ENCODE data around the gene CGB1. TPM values are rescaled to one million over a fixed set of nuclear protein-coding genes. Genes with fewer than 3 reads are reported as not detected.

Gene CGB1
- total and polyA plus RNA-seq, 2 of the 13 experiments (the other 11 are each of a cell fraction or from before 2014, with no cell fraction given) = not detected

Small RNAs within 50 kb of the gene (microRNA-seq; reads per million reads assigned to microRNA genes)
- 1.0 reads per million for gene MIR6798

Small RNAs within 50 kb of the gene (small RNA-seq; reads per million reads assigned to genes)
- gene MIR6798 (ENCODE audit: insufficient read depth in 2 of 3, insufficient read length in 3 of 3, low read depth in 2 of 3, low replicate concordance in 1 of 3) (0 reads per million in 3 experiments), gene RN7SL708P (ENCODE audit: insufficient read depth in 2 of 3, insufficient read length in 3 of 3, low read depth in 2 of 3, low replicate concordance in 1 of 3) (0 reads per million in 3 experiments)

Other genes starting within 250 kb of the CGB1 start
- gene BCAT2, start 225.9 kb downstream of the CGB1 start, total RNA-seq (2016; rRNA removed; fragmentation: Illumina TruSeq; extraction: Trizol) = 2.3 and 2.5 TPM in 2 replicates
- 3.6 TPM in 2 replicates for gene BCAT2, start 225.9 kb downstream of the CGB1 start, polyA plus RNA-seq (2011; rRNA removed)
- gene HSD17B14, start 200.4 kb downstream of the CGB1 start, total RNA-seq (2016; rRNA removed; fragmentation: Illumina TruSeq; extraction: Trizol) = 0.53 and 0.58 TPM in 2 replicates
- gene HSD17B14, start 200.4 kb downstream of the CGB1 start, polyA plus RNA-seq (2011; rRNA removed) = 1.2 and 1.8 TPM in 2 replicates
- 4.3 and 6.0 TPM in 2 replicates for gene PLEKHA4, start 168.3 kb downstream of the CGB1 start, total RNA-seq (2016; rRNA removed; fragmentation: Illumina TruSeq; extraction: Trizol)
- 4.8 and 6.0 TPM in 2 replicates for gene PLEKHA4, start 168.3 kb downstream of the CGB1 start, polyA plus RNA-seq (2011; rRNA removed)
- gene PPP1R15A, start 164.5 kb downstream of the CGB1 start, total RNA-seq (2016; rRNA removed; fragmentation: Illumina TruSeq; extraction: Trizol) = 7.8 and 18.5 TPM in 2 replicates
- 15.2 and 15.6 TPM in 2 replicates for gene PPP1R15A, start 164.5 kb downstream of the CGB1 start, polyA plus RNA-seq (2011; rRNA removed)
- not detected in 2 replicates for gene TULP2, start 138.2 kb downstream of the CGB1 start, total RNA-seq (2016; rRNA removed; fragmentation: Illumina TruSeq; extraction: Trizol)
- 0.04 and 0.08 TPM in 2 replicates for gene TULP2, start 138.2 kb downstream of the CGB1 start, polyA plus RNA-seq (2011; rRNA removed)
- gene NUCB1, start 136.6 kb downstream of the CGB1 start, total RNA-seq (2016; rRNA removed; fragmentation: Illumina TruSeq; extraction: Trizol) = 34.3 and 82.3 TPM in 2 replicates
- 106 and 144 TPM in 2 replicates for gene NUCB1, start 136.6 kb downstream of the CGB1 start, polyA plus RNA-seq (2011; rRNA removed)
- gene DHDH, start 103.2 kb downstream of the CGB1 start, total RNA-seq (2016; rRNA removed; fragmentation: Illumina TruSeq; extraction: Trizol) = 0.13 and 0.29 TPM in 2 replicates
- 0.91 and 1.9 TPM in 2 replicates for gene DHDH, start 103.2 kb downstream of the CGB1 start, polyA plus RNA-seq (2011; rRNA removed)
- 167 and 176 TPM in 2 replicates for gene BAX, start 82.0 kb downstream of the CGB1 start, total RNA-seq (2016; rRNA removed; fragmentation: Illumina TruSeq; extraction: Trizol)
- gene BAX, start 82.0 kb downstream of the CGB1 start, polyA plus RNA-seq (2011; rRNA removed) = 139 and 164 TPM in 2 replicates
- gene FTL, start 71.6 kb downstream of the CGB1 start, total RNA-seq (2016; rRNA removed; fragmentation: Illumina TruSeq; extraction: Trizol) = 3,909 and 8,800 TPM in 2 replicates
- 2,513 and 2,721 TPM in 2 replicates for gene FTL, start 71.6 kb downstream of the CGB1 start, polyA plus RNA-seq (2011; rRNA removed)
- 16.4 and 18.4 TPM in 2 replicates for gene GYS1, start 43.6 kb downstream of the CGB1 start, total RNA-seq (2016; rRNA removed; fragmentation: Illumina TruSeq; extraction: Trizol)
- 34.3 and 42.1 TPM in 2 replicates for gene GYS1, start 43.6 kb downstream of the CGB1 start, polyA plus RNA-seq (2011; rRNA removed)
- 108 and 122 TPM in 2 replicates for gene RUVBL2, start 43.0 kb downstream of the CGB1 start, total RNA-seq (2016; rRNA removed; fragmentation: Illumina TruSeq; extraction: Trizol)
- 109 and 120 TPM in 2 replicates for gene RUVBL2, start 43.0 kb downstream of the CGB1 start, polyA plus RNA-seq (2011; rRNA removed)
- gene LHB, start 19.8 kb downstream of the CGB1 start, total RNA-seq (2016; rRNA removed; fragmentation: Illumina TruSeq; extraction: Trizol) = not detected in 2 replicates
- gene LHB, start 19.8 kb downstream of the CGB1 start, polyA plus RNA-seq (2011; rRNA removed) = 0.82 TPM in 1 of 2 replicates, not detected in the other
- not detected in 2 replicates for gene CGB3, start 12.6 kb downstream of the CGB1 start, total RNA-seq (2016; rRNA removed; fragmentation: Illumina TruSeq; extraction: Trizol)
- gene CGB3, start 12.6 kb downstream of the CGB1 start, polyA plus RNA-seq (2011; rRNA removed) = not detected in 2 replicates
- not detected in 2 replicates for gene CGB2, start 5.0 kb downstream of the CGB1 start, total RNA-seq (2016; rRNA removed; fragmentation: Illumina TruSeq; extraction: Trizol)
- gene CGB2, start 5.0 kb downstream of the CGB1 start, polyA plus RNA-seq (2011; rRNA removed) = not detected in 2 replicates
- gene CGB5, start 7.0 kb upstream of the CGB1 start, total RNA-seq (2016; rRNA removed; fragmentation: Illumina TruSeq; extraction: Trizol) = not detected in 2 replicates
- gene CGB5, start 7.0 kb upstream of the CGB1 start, polyA plus RNA-seq (2011; rRNA removed) = not detected in 2 replicates
- gene CGB8, start 12.2 kb upstream of the CGB1 start, total RNA-seq (2016; rRNA removed; fragmentation: Illumina TruSeq; extraction: Trizol) = not detected in 2 replicates
- not detected in 2 replicates for gene CGB8, start 12.2 kb upstream of the CGB1 start, polyA plus RNA-seq (2011; rRNA removed)
- not detected in 2 replicates for gene CGB7, start 20.9 kb upstream of the CGB1 start, total RNA-seq (2016; rRNA removed; fragmentation: Illumina TruSeq; extraction: Trizol)
- 0.07 and 0.08 TPM in 2 replicates for gene CGB7, start 20.9 kb upstream of the CGB1 start, polyA plus RNA-seq (2011; rRNA removed)
- not detected in 2 replicates for gene NTF4, start 27.9 kb upstream of the CGB1 start, total RNA-seq (2016; rRNA removed; fragmentation: Illumina TruSeq; extraction: Trizol)
- not detected in 2 replicates for gene NTF4, start 27.9 kb upstream of the CGB1 start, polyA plus RNA-seq (2011; rRNA removed)
- not detected in 2 replicates for gene KCNA7, start 35.8 kb upstream of the CGB1 start, total RNA-seq (2016; rRNA removed; fragmentation: Illumina TruSeq; extraction: Trizol)
- gene KCNA7, start 35.8 kb upstream of the CGB1 start, polyA plus RNA-seq (2011; rRNA removed) = not detected in 2 replicates
- gene SNRNP70, start 48.6 kb upstream of the CGB1 start, total RNA-seq (2016; rRNA removed; fragmentation: Illumina TruSeq; extraction: Trizol) = 85.9 and 150 TPM in 2 replicates
- gene SNRNP70, start 48.6 kb upstream of the CGB1 start, polyA plus RNA-seq (2011; rRNA removed) = 210 and 272 TPM in 2 replicates
- 3.5 and 5.3 TPM in 2 replicates for gene LIN7B, start 77.5 kb upstream of the CGB1 start, total RNA-seq (2016; rRNA removed; fragmentation: Illumina TruSeq; extraction: Trizol)
- 7.6 and 8.6 TPM in 2 replicates for gene LIN7B, start 77.5 kb upstream of the CGB1 start, polyA plus RNA-seq (2011; rRNA removed)
- gene C19orf73, start 82.2 kb upstream of the CGB1 start, total RNA-seq (2016; rRNA removed; fragmentation: Illumina TruSeq; extraction: Trizol) = 0.80 and 1.4 TPM in 2 replicates
- gene C19orf73, start 82.2 kb upstream of the CGB1 start, polyA plus RNA-seq (2011; rRNA removed) = 1.5 and 3.0 TPM in 2 replicates
- gene PPFIA3, start 82.6 kb upstream of the CGB1 start, total RNA-seq (2016; rRNA removed; fragmentation: Illumina TruSeq; extraction: Trizol) = 6.3 and 8.6 TPM in 2 replicates
- gene PPFIA3, start 82.6 kb upstream of the CGB1 start, polyA plus RNA-seq (2011; rRNA removed) = 6.7 and 8.9 TPM in 2 replicates
- 1.5 and 3.6 TPM in 2 replicates for gene HRC, start 118.5 kb upstream of the CGB1 start, total RNA-seq (2016; rRNA removed; fragmentation: Illumina TruSeq; extraction: Trizol)
- 15.4 and 26.4 TPM in 2 replicates for gene HRC, start 118.5 kb upstream of the CGB1 start, polyA plus RNA-seq (2011; rRNA removed)
- 1.7 and 1.9 TPM in 2 replicates for gene TRPM4, start 120.9 kb upstream of the CGB1 start, total RNA-seq (2016; rRNA removed; fragmentation: Illumina TruSeq; extraction: Trizol)
- gene TRPM4, start 120.9 kb upstream of the CGB1 start, polyA plus RNA-seq (2011; rRNA removed) = 4.3 and 6.3 TPM in 2 replicates